ENCODE measurements around the gene SLC35E1.

DNA sequence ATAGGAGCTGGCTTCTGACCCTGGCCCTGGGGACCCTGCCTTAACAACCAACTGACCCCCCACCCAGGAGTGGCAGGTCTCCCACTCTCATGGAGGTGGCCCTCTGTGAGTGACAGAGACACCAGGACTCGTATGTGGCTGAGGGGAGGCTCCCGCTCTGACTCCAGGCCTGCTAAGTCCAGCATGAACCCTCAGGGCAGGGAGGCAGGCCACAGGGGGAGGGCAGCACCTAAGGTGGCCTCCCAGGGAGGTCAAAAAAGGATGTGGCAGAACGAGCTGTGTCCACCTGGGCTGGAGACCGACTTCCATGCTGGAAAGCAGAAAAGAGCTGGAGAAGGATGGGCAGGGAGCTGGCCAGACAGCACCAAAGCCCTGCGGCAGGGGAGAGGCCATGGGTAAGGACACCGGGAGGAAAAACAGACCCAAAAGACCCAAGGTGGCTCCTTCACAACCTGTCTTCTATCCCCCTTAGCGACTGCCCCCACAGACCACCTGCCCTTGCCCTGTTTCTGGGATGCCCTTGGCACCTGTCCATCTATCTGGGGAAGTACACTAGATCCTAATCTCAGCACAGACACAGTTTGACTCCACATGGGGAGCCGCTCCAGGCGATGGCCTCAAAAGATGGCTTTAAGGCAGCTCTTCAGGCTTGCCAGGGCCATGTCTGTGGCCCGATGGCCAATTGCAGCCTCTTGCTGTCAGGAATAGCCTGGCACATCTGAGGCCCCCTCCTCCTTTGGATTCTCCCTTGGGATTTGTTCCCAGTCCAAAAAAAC is 10.5 kb upstream of the SLC35E1 start:
- TF ChIP-seq EZH2 (IDR thresholded peaks at IDR 0.05; ENCODE audit: insufficient read depth, poor library complexity, severe bottlenecking): no peak
- no peak for TF ChIP-seq EZH2phosphoT487 (IDR thresholded peaks at IDR 0.05; ENCODE audit: insufficient read depth, low read depth)
